GM10266 (cell line): ENCODE data around the gene TEAD4.

Source experiments
- DNase-seq: peaks from one replicate; pipeline ENCODE4 v3.0.0; 2012; ENCODE audit errors: extremely low spot score
- TF ChIP-seq, protein P1 (sequence below): IDR thresholded peaks from 2 replicates; pipeline ENCODE4 v1.5.1; 2012; ENCODE audit warnings: mild to moderate bottlenecking, low read depth; ENCODE audit not compliant: control insufficient read depth, insufficient read depth; ENCODE audit errors: missing control alignments

TEAD4 gene

DNA sequence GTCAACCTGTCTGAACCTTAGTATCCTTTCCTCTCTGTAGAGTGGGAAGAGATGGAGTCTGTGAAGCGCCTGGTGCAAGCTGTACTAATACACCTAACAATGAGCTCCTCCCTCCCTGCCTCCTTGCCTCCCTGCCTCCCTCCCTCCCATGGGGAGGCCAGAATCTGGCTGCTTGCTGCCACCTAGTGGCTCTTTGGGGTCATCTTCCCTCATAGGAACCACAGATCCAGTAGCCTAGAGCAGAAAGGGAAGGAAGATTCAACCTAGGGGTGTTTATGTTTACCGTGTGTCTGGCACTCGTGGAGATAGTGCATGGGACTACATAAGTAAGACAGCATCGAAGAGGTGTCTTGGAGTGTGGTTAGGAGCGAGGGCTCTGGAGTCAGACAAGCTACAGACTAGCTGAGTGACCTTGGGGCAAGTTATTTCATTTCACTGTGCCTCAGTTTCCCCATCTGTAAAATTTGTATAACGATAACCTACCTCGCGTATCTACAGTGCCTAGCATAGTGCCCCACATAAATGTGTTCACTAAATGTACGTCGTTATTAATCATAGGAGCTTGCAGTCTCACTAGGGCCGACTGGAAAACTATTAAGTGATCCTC, 82.5 kb downstream of the TEAD4 start:
- TF ChIP-seq, protein P1, sequence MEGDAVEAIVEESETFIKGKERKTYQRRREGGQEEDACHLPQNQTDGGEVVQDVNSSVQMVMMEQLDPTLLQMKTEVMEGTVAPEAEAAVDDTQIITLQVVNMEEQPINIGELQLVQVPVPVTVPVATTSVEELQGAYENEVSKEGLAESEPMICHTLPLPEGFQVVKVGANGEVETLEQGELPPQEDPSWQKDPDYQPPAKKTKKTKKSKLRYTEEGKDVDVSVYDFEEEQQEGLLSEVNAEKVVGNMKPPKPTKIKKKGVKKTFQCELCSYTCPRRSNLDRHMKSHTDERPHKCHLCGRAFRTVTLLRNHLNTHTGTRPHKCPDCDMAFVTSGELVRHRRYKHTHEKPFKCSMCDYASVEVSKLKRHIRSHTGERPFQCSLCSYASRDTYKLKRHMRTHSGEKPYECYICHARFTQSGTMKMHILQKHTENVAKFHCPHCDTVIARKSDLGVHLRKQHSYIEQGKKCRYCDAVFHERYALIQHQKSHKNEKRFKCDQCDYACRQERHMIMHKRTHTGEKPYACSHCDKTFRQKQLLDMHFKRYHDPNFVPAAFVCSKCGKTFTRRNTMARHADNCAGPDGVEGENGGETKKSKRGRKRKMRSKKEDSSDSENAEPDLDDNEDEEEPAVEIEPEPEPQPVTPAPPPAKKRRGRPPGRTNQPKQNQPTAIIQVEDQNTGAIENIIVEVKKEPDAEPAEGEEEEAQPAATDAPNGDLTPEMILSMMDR, result peak; percentile 81
- peak; percentile 83 for DNase-seq

DNA sequence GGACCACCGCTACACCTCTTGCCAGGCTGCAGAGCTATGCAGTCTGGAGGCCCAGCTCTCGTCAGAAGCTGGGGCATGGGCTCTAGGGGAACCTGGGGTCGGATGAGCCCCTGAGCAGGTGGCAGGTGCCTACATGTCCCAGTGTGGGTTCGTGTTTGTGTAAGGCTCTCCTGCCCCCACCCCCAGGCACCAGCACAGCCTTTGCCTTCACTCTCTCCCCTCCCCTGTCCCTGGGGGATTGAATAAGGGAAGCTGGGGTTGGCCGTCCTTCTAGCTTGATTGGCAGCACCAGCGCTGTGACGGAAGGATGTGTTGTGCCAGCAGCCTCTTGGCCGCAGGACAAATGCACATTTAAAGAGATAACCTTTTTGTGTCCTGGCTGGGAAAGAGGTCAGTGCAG, 83.2 kb downstream of the TEAD4 start:
- no peak for DNase-seq
- TF ChIP-seq, protein P1, result no peak

DNA sequence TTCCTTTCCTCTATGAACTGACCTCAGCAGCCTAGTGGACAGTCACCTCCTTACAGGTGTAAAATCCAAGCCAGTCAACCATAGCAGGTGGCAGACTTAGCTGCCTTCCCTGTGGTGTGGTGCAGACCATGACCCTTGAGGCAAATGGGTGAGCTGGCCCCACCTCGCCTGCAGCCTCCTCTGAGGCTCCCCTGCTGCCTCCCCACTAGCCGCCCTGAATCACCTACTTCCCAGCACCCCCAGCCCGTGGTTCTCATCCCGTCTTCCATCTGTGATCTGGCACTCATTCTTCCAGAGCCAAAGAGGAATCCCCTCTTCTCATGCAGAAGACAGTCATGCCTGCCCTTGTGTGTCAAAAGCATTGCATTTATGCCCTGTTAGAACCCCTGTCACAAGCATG, 83.6 kb downstream of the TEAD4 start:
- TF ChIP-seq, protein P1, result no peak
- DNase-seq, result no peak

DNA sequence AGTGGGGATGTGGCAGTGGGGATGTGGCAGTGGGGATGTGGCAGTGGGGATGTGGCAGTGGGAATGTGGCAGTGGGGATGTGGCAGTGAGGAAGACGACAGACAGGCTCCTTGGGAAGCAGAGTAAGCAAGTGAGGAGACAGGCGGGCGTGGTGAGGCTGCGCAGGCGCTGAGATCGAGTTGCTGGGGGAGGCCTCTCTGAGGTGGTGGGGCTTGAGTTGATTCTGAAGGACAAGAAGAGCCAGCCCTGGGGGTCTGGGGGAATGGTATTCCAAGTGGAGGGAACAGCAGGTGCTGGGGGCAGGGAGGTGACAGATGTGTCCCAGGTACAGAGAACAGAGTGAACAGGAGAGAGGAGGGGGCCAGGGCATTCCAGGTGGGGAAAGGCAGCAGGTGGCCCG, 84.2 kb downstream of the TEAD4 start:
- TF ChIP-seq, protein P1, result no peak
- no peak for DNase-seq

DNA sequence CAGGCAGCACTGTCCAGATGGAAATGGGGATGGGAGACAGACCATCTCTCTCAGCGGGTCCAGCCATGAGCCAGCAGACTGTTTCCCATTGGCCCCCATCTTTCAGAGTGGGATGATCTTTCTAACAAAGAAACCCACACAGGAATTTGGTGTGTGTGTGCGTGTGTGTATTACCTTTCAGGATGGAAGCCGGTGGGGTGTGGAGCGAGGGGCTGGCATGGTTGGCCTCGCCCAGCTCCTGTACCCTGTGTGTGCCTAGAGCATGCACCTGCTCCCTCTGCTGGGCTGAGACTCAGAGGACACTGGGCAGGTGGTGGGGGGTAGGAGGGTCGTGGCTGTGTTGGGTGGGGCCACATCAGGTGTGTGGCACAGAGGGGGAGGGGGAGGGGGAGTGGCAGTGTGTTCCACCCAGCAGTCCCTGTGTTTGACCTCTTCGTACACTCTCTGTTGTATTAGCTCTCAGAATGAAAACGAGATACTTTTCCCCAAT, 85.0 kb downstream of the TEAD4 start:
- no peak for DNase-seq
- TF ChIP-seq, protein P1, result no peak

DNA sequence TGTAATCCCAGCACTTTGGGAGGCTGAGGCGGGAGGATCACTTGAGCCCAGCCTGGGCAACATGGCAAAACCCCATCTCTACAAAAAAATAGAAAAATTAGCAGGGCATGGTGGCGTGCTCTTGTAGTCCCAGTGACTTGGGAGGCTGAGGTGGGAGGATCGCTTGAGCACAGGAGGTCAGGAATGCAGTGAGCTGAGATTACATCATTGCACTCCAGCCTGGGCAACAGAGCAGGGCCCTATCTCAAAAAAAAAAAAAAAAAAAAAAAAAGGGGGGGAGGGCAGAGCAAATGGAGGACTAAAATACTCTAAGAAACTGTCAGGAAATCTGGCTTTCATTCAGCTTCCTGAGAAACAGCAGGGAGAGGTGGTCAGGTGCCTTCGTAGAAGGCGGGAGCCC, 86.3 kb downstream of the TEAD4 start:
- no peak for DNase-seq
- TF ChIP-seq, protein P1, result no peak

DNA sequence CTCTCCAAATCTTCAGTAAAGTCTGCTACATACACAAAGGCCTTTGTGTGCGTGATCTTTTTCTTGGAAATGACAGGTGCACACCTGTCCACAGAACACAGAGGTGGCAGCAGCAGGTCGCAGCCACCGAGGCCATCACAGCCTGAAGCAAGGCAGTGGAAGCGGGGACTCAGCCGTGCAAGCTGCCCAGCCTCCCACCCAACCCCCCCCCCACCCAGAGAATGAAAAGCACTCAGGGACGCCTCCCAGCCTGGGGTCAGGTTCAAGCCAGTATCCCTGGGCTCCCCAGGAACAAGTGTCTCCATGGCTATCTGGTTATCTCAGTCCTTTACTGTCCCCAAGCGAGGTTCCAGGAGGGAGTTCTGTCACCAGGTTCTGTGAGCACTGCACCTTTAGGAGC, 86.8 kb downstream of the TEAD4 start:
- no peak for DNase-seq
- TF ChIP-seq, protein P1, result no peak
